ENCODE results near the gene CHKB.

Gene CHKB

GRCh38 chr22:50626314-50626849 is 43.7 kb upstream of the CHKB start:
- TF ChIP-seq, protein P1, sequence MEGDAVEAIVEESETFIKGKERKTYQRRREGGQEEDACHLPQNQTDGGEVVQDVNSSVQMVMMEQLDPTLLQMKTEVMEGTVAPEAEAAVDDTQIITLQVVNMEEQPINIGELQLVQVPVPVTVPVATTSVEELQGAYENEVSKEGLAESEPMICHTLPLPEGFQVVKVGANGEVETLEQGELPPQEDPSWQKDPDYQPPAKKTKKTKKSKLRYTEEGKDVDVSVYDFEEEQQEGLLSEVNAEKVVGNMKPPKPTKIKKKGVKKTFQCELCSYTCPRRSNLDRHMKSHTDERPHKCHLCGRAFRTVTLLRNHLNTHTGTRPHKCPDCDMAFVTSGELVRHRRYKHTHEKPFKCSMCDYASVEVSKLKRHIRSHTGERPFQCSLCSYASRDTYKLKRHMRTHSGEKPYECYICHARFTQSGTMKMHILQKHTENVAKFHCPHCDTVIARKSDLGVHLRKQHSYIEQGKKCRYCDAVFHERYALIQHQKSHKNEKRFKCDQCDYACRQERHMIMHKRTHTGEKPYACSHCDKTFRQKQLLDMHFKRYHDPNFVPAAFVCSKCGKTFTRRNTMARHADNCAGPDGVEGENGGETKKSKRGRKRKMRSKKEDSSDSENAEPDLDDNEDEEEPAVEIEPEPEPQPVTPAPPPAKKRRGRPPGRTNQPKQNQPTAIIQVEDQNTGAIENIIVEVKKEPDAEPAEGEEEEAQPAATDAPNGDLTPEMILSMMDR (IDR thresholded peaks at IDR 0.05; ENCODE audit: control insufficient read depth, extremely low read depth, insufficient read depth): no peak
- no peak overlapping the region; the same call in 1 of the 2 replicates for H3K4me3 ChIP-seq (ENCODE audit: low read depth, low read length)
- no peak for DNase-seq (ENCODE audit: low read depth)

GRCh38 chr22:50625568-50626313 is 43.1 kb upstream of the CHKB start:
- TF ChIP-seq, protein P1 (IDR thresholded peaks at IDR 0.05; ENCODE audit: control insufficient read depth, extremely low read depth, insufficient read depth): no peak
- H3K4me3 ChIP-seq (ENCODE audit: low read depth, low read length): no peak overlapping the region
- DNase-seq (ENCODE audit: low read depth): no peak

DNA sequence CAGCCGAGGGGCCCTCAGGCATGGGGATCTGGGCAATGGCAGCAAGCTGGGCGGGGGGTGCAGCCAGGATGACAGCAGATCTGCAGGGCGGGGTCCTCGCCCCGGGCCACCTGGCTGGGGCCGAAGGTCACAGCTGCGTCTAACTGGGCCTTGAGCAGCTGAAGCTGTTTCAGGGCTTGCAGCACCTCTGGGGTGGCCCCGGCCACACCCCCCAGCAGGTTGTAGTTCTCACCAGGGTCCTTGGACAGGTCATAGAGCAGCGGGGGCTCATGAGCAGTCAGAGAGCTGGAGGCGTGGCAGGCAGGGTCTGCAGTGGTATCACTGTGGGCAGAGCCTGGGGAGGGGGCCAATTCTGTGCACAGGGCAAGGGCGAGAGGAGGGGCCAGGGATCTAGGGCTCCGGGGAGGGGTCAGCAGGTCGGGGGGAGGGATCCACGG is 42.5 kb upstream of the CHKB start:
- TF ChIP-seq, protein P1 (IDR thresholded peaks at IDR 0.05; ENCODE audit: control insufficient read depth, extremely low read depth, insufficient read depth): no peak
- H3K4me3 ChIP-seq (ENCODE audit: low read depth, low read length): no peak overlapping the region
- no peak for DNase-seq (ENCODE audit: low read depth)

DNA sequence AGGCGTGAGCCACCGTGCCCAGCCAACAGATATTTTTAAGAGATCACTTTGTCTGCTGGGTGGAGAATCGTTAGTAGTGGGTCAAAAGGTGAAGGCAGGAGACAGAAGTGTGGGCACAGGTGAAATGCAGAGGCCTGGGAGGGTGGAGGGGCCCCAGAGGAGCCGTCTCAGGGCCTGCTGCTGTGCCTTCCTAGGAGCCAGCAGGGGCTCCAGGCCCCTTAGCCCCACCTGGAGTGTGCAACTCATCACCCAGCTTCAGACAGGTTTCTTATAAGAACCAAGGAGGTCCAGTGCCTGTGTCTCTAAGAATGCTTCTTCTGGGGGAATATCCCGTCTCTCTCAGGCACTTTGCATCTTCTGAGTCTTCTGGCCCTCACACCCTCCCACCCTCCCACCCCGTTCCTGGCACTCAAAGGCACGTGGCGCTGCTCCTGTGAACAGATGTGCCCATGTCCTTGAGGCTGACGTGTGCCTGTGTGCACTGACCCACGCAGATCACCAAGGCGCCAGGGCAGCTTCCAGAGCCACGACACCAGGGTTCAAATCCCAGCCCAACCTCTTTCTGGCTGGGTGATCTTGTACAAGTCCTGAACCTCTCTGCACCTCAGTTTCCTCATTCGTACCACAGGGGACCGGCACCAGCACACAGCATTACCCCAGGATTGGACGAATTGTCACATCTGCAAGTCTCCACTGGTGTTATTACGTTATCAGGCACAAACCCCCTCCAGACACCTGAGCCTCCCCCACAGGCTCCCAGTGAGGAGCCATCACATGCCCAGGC is 41.9 kb upstream of the CHKB start:
- TF ChIP-seq, protein P1 (IDR thresholded peaks at IDR 0.05; ENCODE audit: control insufficient read depth, extremely low read depth, insufficient read depth): no peak
- H3K4me3 ChIP-seq (ENCODE audit: low read depth, low read length): no peak overlapping the region
- DNase-seq (ENCODE audit: low read depth): no peak

GRCh38 chr22:50622723-50623327 is 40.2 kb upstream of the CHKB start:
- H3K4me3 ChIP-seq (ENCODE audit: low read depth, low read length): peak overlapping the region; percentile 24
- peak; percentile 87 for DNase-seq (ENCODE audit: low read depth)
- TF ChIP-seq, protein P1 (IDR thresholded peaks at IDR 0.05; ENCODE audit: control insufficient read depth, extremely low read depth, insufficient read depth): no peak

- TF ChIP-seq, protein P1 (IDR thresholded peaks at IDR 0.05; ENCODE audit: control insufficient read depth, extremely low read depth, insufficient read depth): no peak
- peak; percentile 41 for DNase-seq (ENCODE audit: low read depth)
- H3K4me3 ChIP-seq (ENCODE audit: low read depth, low read length): peak overlapping the region; percentile 24
Measured at GRCh38 chr22:50621948-50622722, 39.5 kb upstream of the CHKB start.

All from LNCaP clone FGC (cell line).